HepG2 (cell line): ENCODE measurements around the gene POU6F2.

ENCODE experiments used
- KAT2B ChIP-seq: fragments of 150-350 bp; IDR thresholded peaks from 2 replicates; pipeline ENCODE4 v1.6.1; 2014; ENCODE audit warnings: low read depth, low read length, borderline replicate concordance
- MED13 ChIP-seq: sonication (generic); formaldehyde crosslinking; IDR thresholded peaks from 2 replicates; pipeline ENCODE4 v1.5.0; 2020; ENCODE audit warnings: missing genetic modification reagents
- TAF1 ChIP-seq: sonication (generic); formaldehyde crosslinking; IDR thresholded peaks from 2 replicates; pipeline ENCODE4 v1.4.0; 2020; ENCODE audit warnings: missing genetic modification reagents
- TF ChIP-seq, protein P1 (sequence below): sonication (generic); formaldehyde crosslinking; IDR thresholded peaks from 2 replicates; pipeline ENCODE4 v1.5.0; 2020; ENCODE audit warnings: mild to moderate bottlenecking, missing genetic modification reagents, moderate library complexity

- TF ChIP-seq KAT2B, result no peak
- TF ChIP-seq TAF1 (CRISPR knock-in tag), result no peak
- TF ChIP-seq, protein P1, sequence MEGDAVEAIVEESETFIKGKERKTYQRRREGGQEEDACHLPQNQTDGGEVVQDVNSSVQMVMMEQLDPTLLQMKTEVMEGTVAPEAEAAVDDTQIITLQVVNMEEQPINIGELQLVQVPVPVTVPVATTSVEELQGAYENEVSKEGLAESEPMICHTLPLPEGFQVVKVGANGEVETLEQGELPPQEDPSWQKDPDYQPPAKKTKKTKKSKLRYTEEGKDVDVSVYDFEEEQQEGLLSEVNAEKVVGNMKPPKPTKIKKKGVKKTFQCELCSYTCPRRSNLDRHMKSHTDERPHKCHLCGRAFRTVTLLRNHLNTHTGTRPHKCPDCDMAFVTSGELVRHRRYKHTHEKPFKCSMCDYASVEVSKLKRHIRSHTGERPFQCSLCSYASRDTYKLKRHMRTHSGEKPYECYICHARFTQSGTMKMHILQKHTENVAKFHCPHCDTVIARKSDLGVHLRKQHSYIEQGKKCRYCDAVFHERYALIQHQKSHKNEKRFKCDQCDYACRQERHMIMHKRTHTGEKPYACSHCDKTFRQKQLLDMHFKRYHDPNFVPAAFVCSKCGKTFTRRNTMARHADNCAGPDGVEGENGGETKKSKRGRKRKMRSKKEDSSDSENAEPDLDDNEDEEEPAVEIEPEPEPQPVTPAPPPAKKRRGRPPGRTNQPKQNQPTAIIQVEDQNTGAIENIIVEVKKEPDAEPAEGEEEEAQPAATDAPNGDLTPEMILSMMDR (CRISPR knock-in tag), result no peak
- no peak for TF ChIP-seq MED13 (CRISPR knock-in tag)
These were observed 307.5 kb downstream of the POU6F2 start for GRCh38 chr7:39285256-39285655.
